ENCODE measurements around the gene TMEM178B. TPM values are rescaled to one million over a fixed set of nuclear protein-coding genes. Genes with fewer than 3 reads are reported as not detected.

Gene TMEM178B
- total and polyA plus RNA-seq, 2 experiments from 2014 or later: 0.39 to 0.46 TPM

DNA sequence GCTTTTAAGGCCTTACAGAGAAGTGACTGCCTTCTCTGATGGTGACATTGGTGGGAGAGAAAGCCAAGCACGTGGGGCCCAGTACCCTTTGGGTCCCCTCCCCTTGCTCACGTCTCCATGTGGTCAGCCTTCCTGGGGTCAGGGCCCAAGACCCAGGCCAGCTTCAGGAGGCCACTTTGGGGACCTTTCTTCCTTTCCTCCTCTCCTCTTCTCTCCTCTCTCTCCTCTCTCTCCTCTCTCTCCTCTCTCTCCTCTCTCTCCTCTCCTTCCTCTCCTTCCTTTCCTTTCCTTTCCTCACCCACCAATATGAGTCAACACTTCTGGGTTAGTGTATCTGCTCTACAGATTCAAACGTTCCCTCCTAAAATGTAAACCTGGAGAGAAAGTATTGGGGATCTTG, 380.5 kb downstream of the TMEM178B start:
- no peak for DNase-seq (ENCODE audit: low read depth in 1 of 2, low spot score in 1 of 2)
- no peaks in the 10 kb centered on the region for H3K4me1 ChIP-seq (ENCODE audit: low read depth)
- no peaks in the 10 kb centered on the region for H3K27me3 ChIP-seq
- H3K4me3 ChIP-seq: no peak overlapping the region
- no peak for TF ChIP-seq CTCF (IDR thresholded peaks at IDR 0.05; ENCODE audit: low read depth, low read length)
- H3K36me3 ChIP-seq: no peaks in the 10 kb centered on the region
- no peaks in the 10 kb centered on the region for H3K9me3 ChIP-seq (ENCODE audit: low read depth)
- H3K27ac ChIP-seq: no peak overlapping the region

DNA sequence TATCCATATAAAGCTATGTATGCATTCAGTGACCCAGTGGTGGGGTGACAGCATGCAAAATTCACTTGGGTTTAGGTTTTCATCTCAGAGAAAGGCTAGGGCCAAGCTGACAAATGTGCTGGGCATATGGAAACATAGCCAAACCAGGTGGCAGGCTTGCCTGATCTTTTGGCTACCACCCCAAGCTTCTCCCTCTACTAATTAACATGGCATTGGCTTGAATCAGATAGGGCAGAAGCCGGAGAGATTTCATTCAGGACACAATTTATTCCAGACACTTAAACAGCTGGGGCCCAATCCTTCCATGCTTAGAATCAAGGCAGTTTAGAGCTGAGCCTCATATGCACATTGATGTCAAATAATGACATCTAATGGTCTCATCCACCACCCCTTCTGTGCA, 381.9 kb downstream of the TMEM178B start:
- Histone ChIP-seq H3K27ac (no peak overlapping the region), H3K27me3 (no peaks in the 10 kb centered on the region), H3K36me3 (no peaks in the 10 kb centered on the region), H3K9me3 (ENCODE audit: low read depth) (no peaks in the 10 kb centered on the region), H3K4me1 (ENCODE audit: low read depth) (no peaks in the 10 kb centered on the region), H3K4me3 (no peak overlapping the region)
- no peak for TF ChIP-seq CTCF (IDR thresholded peaks at IDR 0.05; ENCODE audit: low read depth, low read length)
- DNase-seq (ENCODE audit: low read depth in 1 of 2, low spot score in 1 of 2): no peak

DNA sequence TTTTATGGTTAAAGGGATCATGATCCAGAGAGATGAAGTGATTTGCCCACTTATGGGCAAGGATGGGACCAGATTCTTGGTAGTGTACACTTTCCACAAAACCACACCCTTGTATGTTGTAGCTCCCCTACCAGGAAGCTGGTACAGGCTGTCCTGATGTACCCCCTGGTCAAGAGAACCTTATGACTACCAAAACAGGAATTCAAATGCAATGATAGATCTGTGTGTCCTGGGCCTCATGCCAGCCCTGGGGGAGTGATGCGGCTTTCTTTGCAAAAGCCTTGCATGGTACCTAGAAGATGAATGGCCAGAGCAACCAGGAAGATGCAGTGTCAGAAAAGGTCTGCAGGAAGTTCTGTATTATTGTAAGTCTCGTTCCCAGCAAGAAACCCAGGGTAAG, 382.4 kb downstream of the TMEM178B start:
- Histone ChIP-seq H3K36me3 (no peaks in the 10 kb centered on the region), H3K4me3 (no peak overlapping the region), H3K27me3 (no peaks in the 10 kb centered on the region), H3K27ac (no peak overlapping the region), H3K9me3 (ENCODE audit: low read depth) (no peaks in the 10 kb centered on the region), H3K4me1 (ENCODE audit: low read depth) (no peaks in the 10 kb centered on the region)
- no peak for DNase-seq (ENCODE audit: low read depth in 1 of 2, low spot score in 1 of 2)
- TF ChIP-seq CTCF (IDR thresholded peaks at IDR 0.05; ENCODE audit: low read depth, low read length): no peak

DNA sequence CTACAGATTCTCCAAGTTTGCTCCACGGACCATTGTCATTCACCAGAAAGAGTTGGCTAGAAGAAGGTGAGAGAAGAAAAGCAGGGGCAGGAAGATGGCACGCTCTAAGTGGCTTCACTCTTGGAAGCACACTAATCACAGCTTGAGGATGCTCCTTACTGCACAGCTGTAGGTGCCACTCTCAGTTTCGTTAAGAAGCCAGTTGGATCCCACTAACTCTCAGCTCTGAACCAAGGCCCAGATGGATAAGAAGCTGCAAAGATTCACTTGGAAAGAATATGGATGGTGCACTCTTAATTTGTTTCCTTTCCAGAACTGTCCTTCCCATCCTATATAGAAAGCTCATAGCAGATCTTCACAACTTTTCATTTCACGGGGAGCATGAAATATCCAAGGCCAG, 382.8 kb downstream of the TMEM178B start:
- TF ChIP-seq CTCF (IDR thresholded peaks at IDR 0.05; ENCODE audit: low read depth, low read length): no peak
- no peaks in the 10 kb centered on the region for H3K36me3 ChIP-seq
- H3K9me3 ChIP-seq (ENCODE audit: low read depth): no peaks in the 10 kb centered on the region
- no peak overlapping the region for H3K27ac ChIP-seq
- H3K4me3 ChIP-seq: no peak overlapping the region
- no peaks in the 10 kb centered on the region for H3K4me1 ChIP-seq (ENCODE audit: low read depth)
- DNase-seq (ENCODE audit: low read depth in 1 of 2, low spot score in 1 of 2): no peak
- no peaks in the 10 kb centered on the region for H3K27me3 ChIP-seq

DNA sequence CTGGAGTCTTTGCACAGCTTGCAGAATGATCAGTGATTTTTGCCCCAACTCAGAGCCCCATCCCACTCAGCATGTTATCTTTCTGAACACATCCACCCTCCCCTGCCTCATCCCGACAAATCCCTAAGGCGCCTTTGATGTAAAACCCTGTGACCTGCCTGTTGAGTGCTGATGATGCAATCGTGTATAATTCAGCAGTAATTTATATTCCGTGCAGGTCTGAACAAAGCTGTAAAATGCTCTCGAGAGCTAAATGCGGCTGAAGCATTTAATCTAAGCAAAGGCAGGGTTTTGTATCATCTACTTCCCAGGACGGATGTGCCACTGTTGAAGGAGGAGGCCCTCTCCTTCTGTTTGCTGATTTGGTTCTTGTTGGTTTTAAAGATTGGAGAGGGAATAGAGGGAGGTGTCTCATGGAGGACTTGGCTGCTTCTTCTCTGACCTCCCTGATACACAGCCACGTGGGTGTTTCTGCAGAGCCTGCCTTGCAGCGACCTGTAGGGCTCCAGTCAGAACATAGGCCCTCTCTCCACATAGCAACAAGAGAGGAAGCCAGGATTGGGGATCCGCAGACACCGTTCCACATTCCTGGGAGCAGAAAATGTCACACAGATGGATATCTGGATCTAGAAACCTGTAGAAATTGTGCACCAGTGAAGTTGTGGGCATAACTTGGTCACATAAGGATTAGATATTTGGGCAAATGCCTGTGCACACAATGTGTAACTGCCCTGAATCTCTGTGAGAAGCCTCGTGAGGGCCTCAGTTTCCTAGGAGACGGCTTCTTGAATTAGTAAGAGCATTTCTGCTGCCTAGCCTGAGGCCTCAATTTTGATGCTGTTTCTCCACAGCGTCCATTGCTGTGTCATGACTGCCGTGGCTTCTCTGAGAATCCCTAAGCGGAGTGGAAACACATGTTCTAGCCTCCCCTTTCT, 387.2 kb downstream of the TMEM178B start:
- Histone ChIP-seq H3K27ac (no peak overlapping the region), H3K4me1 (ENCODE audit: low read depth) (no peaks in the 10 kb centered on the region), H3K36me3 (no peaks in the 10 kb centered on the region), H3K4me3 (no peak overlapping the region), H3K27me3 (no peaks in the 10 kb centered on the region), H3K9me3 (ENCODE audit: low read depth) (no peaks in the 10 kb centered on the region)
- no peak for DNase-seq (ENCODE audit: low read depth in 1 of 2, low spot score in 1 of 2)
- TF ChIP-seq CTCF (IDR thresholded peaks at IDR 0.05; ENCODE audit: low read depth, low read length): no peak

Data from cardiac muscle cell (in vitro differentiated cells and primary cell).